ENCODE results near the gene MAN1A2. TPM values are rescaled to one million over a fixed set of nuclear protein-coding genes. Genes with fewer than 3 reads are reported as not detected.
A peak's percentile ranks its signal among the peaks of the same experiment; 100 is the strongest.

Gene MAN1A2
- polyA plus RNA-seq, 3 donors = 4.0 to 10.5 (median 7.2) TPM

GRCh38 chr1:117363571-117364048, 3.6 kb upstream of the MAN1A2 start:
- peak overlapping the region in 1 of 7 donors; percentile 57 for H3K27ac Mint-ChIP-seq

DNA sequence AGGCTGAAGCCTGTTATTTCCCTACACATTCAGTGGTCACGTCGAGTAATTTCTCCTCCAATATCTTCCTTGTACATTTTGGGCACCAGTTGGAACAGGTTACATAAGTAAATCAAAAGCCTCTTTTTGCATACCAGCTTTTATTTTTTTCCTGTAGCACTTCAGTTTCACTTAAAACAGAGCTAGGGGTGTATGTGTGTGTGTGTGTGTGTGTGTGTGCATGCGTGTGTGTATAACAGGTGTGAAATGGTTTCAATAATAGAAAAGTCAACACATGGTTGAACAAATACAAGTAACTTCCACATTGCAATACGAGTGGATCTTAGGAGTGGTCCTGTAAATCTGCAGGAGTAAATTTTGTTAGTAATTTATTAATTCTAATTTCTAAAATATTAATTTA, 3.0 kb upstream of the MAN1A2 start:
- Histone ChIP-seq H3K9ac (ENCODE audit: insufficient read depth, low read length, poor library complexity, severe bottlenecking) (no peak overlapping the region), H2AFZ (ENCODE audit: insufficient read depth, low read depth, low read length, poor library complexity, severe bottlenecking) (no peak overlapping the region), H3K36me3 (replicated peaks in 1 of 2; ENCODE audit: control insufficient read depth in 1 of 2, insufficient read depth in 2 of 2, low read length in 2 of 2) (no peaks in the 10 kb centered on the region), H3K9me3 (replicated peaks in 1 of 2; ENCODE audit: control insufficient read depth in 1 of 2, insufficient read depth in 1 of 2, low read length in 2 of 2) (no peaks in the 10 kb centered on the region), H3K27ac (ENCODE audit: low read depth in 1 of 2, low read length in 2 of 2) (no peak overlapping the region), H4K20me1 (ENCODE audit: insufficient read depth, low read length) (no peaks in the 10 kb centered on the region), H3K27me3 (ENCODE audit: control insufficient read depth in 2 of 2, insufficient read depth in 2 of 2, low read length in 2 of 2) (no peaks in the 10 kb centered on the region), H3K4me2 (replicated peaks; ENCODE audit: extremely low read depth, low read length, poor library complexity, severe bottlenecking) (no peak overlapping the region), H3K79me2 (ENCODE audit: insufficient read depth, low read length) (peaks cover 30% of the 10 kb centered on the region), H3K4me1 (ENCODE audit: control insufficient read depth in 1 of 2, insufficient read depth in 2 of 2, low read length in 2 of 2) (peaks cover 25 to 29% of the 10 kb centered on the region in 2 donors), H3K4me3 (replicated peaks in 1 of 3; ENCODE audit: low read depth in 2 of 3, low read length in 3 of 3) (no peak overlapping the region)
- H3K36me3 Mint-ChIP-seq = no peaks in the 10 kb centered on the region
- intact Hi-C loops (cut with micrococcal nuclease) = no loop called here
- no peak overlapping the region for H3K27ac Mint-ChIP-seq
- H3K4me1 Mint-ChIP-seq = peaks cover 38% of the 10 kb centered on the region
- TF ChIP-seq, protein P1, sequence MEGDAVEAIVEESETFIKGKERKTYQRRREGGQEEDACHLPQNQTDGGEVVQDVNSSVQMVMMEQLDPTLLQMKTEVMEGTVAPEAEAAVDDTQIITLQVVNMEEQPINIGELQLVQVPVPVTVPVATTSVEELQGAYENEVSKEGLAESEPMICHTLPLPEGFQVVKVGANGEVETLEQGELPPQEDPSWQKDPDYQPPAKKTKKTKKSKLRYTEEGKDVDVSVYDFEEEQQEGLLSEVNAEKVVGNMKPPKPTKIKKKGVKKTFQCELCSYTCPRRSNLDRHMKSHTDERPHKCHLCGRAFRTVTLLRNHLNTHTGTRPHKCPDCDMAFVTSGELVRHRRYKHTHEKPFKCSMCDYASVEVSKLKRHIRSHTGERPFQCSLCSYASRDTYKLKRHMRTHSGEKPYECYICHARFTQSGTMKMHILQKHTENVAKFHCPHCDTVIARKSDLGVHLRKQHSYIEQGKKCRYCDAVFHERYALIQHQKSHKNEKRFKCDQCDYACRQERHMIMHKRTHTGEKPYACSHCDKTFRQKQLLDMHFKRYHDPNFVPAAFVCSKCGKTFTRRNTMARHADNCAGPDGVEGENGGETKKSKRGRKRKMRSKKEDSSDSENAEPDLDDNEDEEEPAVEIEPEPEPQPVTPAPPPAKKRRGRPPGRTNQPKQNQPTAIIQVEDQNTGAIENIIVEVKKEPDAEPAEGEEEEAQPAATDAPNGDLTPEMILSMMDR (IDR thresholded peaks at IDR 0.05) = no peak
- WGBS (ENCODE audit: insufficient coverage) = 90% methylated on average over 2 of the region's 4 CpGs
- no peak overlapping the region for H3K4me3 Mint-ChIP-seq
- H3K27me3 Mint-ChIP-seq (ENCODE audit: low read depth in 3 of 3) = peaks cover 0 to 2% (median 0%) of the 10 kb centered on the region in 3 donors
- DNase-seq = no peak
- H3K9me3 Mint-ChIP-seq = peaks cover 0 to 3% (median 0%) of the 10 kb centered on the region in 7 donors

More at GRCh38 chr1:117363571-117364048, 3.6 kb upstream of the MAN1A2 start:
- H3K4me3 ChIP-seq (replicated peaks in 1 of 3; ENCODE audit: low read depth in 2 of 3, low read length in 3 of 3) = no peak overlapping the region
- intact Hi-C loops (cut with micrococcal nuclease) = no loop called here
- Mint-ChIP-seq H3K4me3 (no peak overlapping the region), H3K36me3 (no peaks in the 10 kb centered on the region), H3K27me3 (ENCODE audit: low read depth in 3 of 3) (peaks cover 1 to 2% (median 1%) of the 10 kb centered on the region in 3 donors), H3K9me3 (peaks cover 0 to 3% (median 0%) of the 10 kb centered on the region in 7 donors), H3K4me1 (peaks cover 36% of the 10 kb centered on the region)
- TF ChIP-seq, protein P1 (IDR thresholded peaks at IDR 0.05) = no peak
- H3K4me2 ChIP-seq (replicated peaks; ENCODE audit: extremely low read depth, low read length, poor library complexity, severe bottlenecking) = no peak overlapping the region
- H3K27me3 ChIP-seq (ENCODE audit: control insufficient read depth in 2 of 2, insufficient read depth in 2 of 2, low read length in 2 of 2) = no peaks in the 10 kb centered on the region
- no peak overlapping the region for H2AFZ ChIP-seq (ENCODE audit: insufficient read depth, low read depth, low read length, poor library complexity, severe bottlenecking)
- no peak for DNase-seq
- no peaks in the 10 kb centered on the region for H3K9me3 ChIP-seq (replicated peaks in 1 of 2; ENCODE audit: control insufficient read depth in 1 of 2, insufficient read depth in 1 of 2, low read length in 2 of 2)
- no peak overlapping the region for H3K9ac ChIP-seq (ENCODE audit: insufficient read depth, low read length, poor library complexity, severe bottlenecking)
- H4K20me1 ChIP-seq (ENCODE audit: insufficient read depth, low read length) = no peaks in the 10 kb centered on the region
- WGBS (ENCODE audit: insufficient coverage) = 95% methylated on average over 4 of the region's 6 CpGs
- H3K36me3 ChIP-seq (replicated peaks in 1 of 2; ENCODE audit: control insufficient read depth in 1 of 2, insufficient read depth in 2 of 2, low read length in 2 of 2) = no peaks in the 10 kb centered on the region
- H3K79me2 ChIP-seq (ENCODE audit: insufficient read depth, low read length) = peaks cover 23% of the 10 kb centered on the region
- peaks cover 19 to 23% of the 10 kb centered on the region in 2 donors for H3K4me1 ChIP-seq (ENCODE audit: control insufficient read depth in 1 of 2, insufficient read depth in 2 of 2, low read length in 2 of 2)
- H3K27ac ChIP-seq (ENCODE audit: low read depth in 1 of 2, low read length in 2 of 2) = no peak overlapping the region
